Liver (tissue), 9 donors: Measurements from ENCODE around the gene HP. TPM values are rescaled to one million over a fixed set of nuclear protein-coding genes. Genes with fewer than 3 reads are reported as not detected.

Experiments used
- DNase-seq: peaks from one replicate; pipeline ENCODE4 v3.0.0-alpha.2; 2017; ENCODE audit warnings: low spot score
- H3K27ac ChIP-seq, 2 donors: one replicate each; pipeline ENCODE4 v1.7.0; 2013; ENCODE audit warnings: inconsistent platforms in 2 of 2, low read length in 2 of 2, control low read depth in 1 of 2, low read depth in 1 of 2, mild to moderate bottlenecking in 1 of 2
- H3K27me3 ChIP-seq, 4 donors: one replicate each; pipeline versions ENCODE4 v1.6.1 to v1.7.0; 2013; ENCODE audit warnings: low read length in 3 of 4, inconsistent platforms in 1 of 4, mild to moderate bottlenecking in 1 of 4, moderate library complexity in 1 of 4; ENCODE audit not compliant: control insufficient read depth in 4 of 4, insufficient read depth in 4 of 4
- H3K36me3 ChIP-seq, 4 donors: one replicate each; pipeline versions ENCODE4 v1.6.1 to v1.7.0; 2013; ENCODE audit warnings: low read length in 3 of 4, mild to moderate bottlenecking in 3 of 4, low read depth in 1 of 4, moderate library complexity in 1 of 4; ENCODE audit not compliant: control insufficient read depth in 4 of 4, insufficient read depth in 3 of 4
- H3K4me1 ChIP-seq, 4 donors: one replicate each; pipeline versions ENCODE4 v1.6.1 to v1.7.0; 2013; ENCODE audit warnings: low read length in 3 of 4, mild to moderate bottlenecking in 3 of 4, moderate library complexity in 1 of 4; ENCODE audit not compliant: control insufficient read depth in 4 of 4, insufficient read depth in 4 of 4
- H3K4me3 ChIP-seq, 3 donors: one replicate each; pipeline versions ENCODE4 v1.6.1 to v1.7.0; 2013; ENCODE audit warnings: low read length in 3 of 3, control low read depth in 1 of 3, low read depth in 1 of 3, mild to moderate bottlenecking in 1 of 3
- H3K9ac ChIP-seq, 2 donors: one replicate each; pipeline ENCODE4 v1.7.0; 2013; ENCODE audit warnings: low read length in 2 of 2, mild to moderate bottlenecking in 2 of 2, moderate library complexity in 2 of 2, control low read depth in 1 of 2, low read depth in 1 of 2
- H3K9me3 ChIP-seq, 4 donors: one replicate each; pipeline versions ENCODE4 v1.6.1 to v1.7.0; 2013; ENCODE audit warnings: low read length in 3 of 4; ENCODE audit not compliant: control insufficient read depth in 4 of 4
- CTCF ChIP-seq: fragments of 150-350 bp; IDR thresholded peaks from 2 replicates; pipeline ENCODE4 v1.5.1; 2017; ENCODE audit warnings: improper control_type of control experiment, low read depth, low read length; ENCODE audit not compliant: missing input control
- EGR1 ChIP-seq, 2 donors: IDR thresholded peaks; 2 replicates each; pipeline ENCODE4 v1.6.1; 2016 to 2018; ENCODE audit warnings: antibody characterized with exemption in 2 of 2, low read depth in 2 of 2
- FOXA1 ChIP-seq: IDR thresholded peaks from 2 replicates; pipeline ENCODE4 v1.6.1; 2016; ENCODE audit warnings: antibody characterized with exemption
- FOXA2 ChIP-seq: IDR thresholded peaks from 2 replicates; pipeline ENCODE4 v1.6.1; 2016; ENCODE audit warnings: antibody characterized with exemption
- GABPA ChIP-seq, 2 donors: IDR thresholded peaks in 1 of 2; conservative IDR thresholded peaks in 1 of 2; 2 replicates each; pipeline ENCODE4 v1.6.1; 2016; ENCODE audit warnings: antibody characterized with exemption in 2 of 2, mild to moderate bottlenecking in 1 of 2, moderate library complexity in 1 of 2
- HNF4A ChIP-seq, 2 donors: conservative IDR thresholded peaks; 2 replicates each; pipeline ENCODE4 v1.6.1; 2016; ENCODE audit warnings: antibody characterized with exemption in 2 of 2, mild to moderate bottlenecking in 2 of 2
- HNF4G ChIP-seq: IDR thresholded peaks from 2 replicates; pipeline ENCODE4 v1.6.1; 2016; ENCODE audit warnings: antibody characterized with exemption
- JUND ChIP-seq, 2 donors: IDR thresholded peaks; 2 replicates each; pipeline ENCODE4 v1.6.1; 2016; ENCODE audit warnings: antibody characterized with exemption in 2 of 2
- MAX ChIP-seq: IDR thresholded peaks from 2 replicates; pipeline ENCODE4 v1.6.1; 2016; ENCODE audit warnings: antibody characterized with exemption
- NR2F2 ChIP-seq: IDR thresholded peaks from 2 replicates; pipeline ENCODE4 v1.6.1; 2016; ENCODE audit warnings: antibody characterized with exemption
- RAD21 ChIP-seq, 2 donors: IDR thresholded peaks; 2 replicates each; pipeline ENCODE4 v1.6.1; 2016; ENCODE audit warnings: antibody characterized with exemption in 2 of 2, mild to moderate bottlenecking in 2 of 2
- RXRA ChIP-seq, 2 donors: IDR thresholded peaks; 2 replicates each; pipeline ENCODE4 v1.6.1; 2017 to 2018; ENCODE audit warnings: antibody characterized with exemption in 2 of 2, mild to moderate bottlenecking in 1 of 2
- SP1 ChIP-seq: IDR thresholded peaks from 2 replicates; pipeline ENCODE4 v1.6.1; 2018; ENCODE audit warnings: antibody characterized with exemption, mild to moderate bottlenecking
- TAF1 ChIP-seq: conservative IDR thresholded peaks from 2 replicates; pipeline ENCODE4 v1.6.1; 2016; ENCODE audit warnings: antibody characterized with exemption, mild to moderate bottlenecking
- YY1 ChIP-seq: IDR thresholded peaks from 2 replicates; pipeline ENCODE4 v1.6.1; 2016; ENCODE audit warnings: antibody characterized with exemption, mild to moderate bottlenecking
- WGBS: extraction: QIAGEN DNeasy Blood & Tissue Kit; methylation state at CpG from one replicate; pipeline ENCODE4 v1.1.7; 2013; 5-methylcytosine and 5-hydroxymethylcytosine counted together
- polyA plus RNA-seq, 2 donors: library from polyadenylated mRNA; stranded (reverse) in 1 of 2; unstranded in 1 of 2; fragments of 200-250 nt in 1 of 2; fragments of >200 nt in 1 of 2; fragmentation: Nextera tagmentation in 1 of 2; extraction: Ambion mirVana in 1 of 2; gene quantifications; one replicate each; pipeline versions ENCODE4 v1.2.1 to v1.2.3, GENCODE V29; 2013 to 2015
- total RNA-seq, 2 donors: library from RNA; depleted of rRNA; stranded (reverse); fragments of >200 nt; gene quantifications; one replicate each; pipeline ENCODE4 v1.2.3, GENCODE V29; 2014
- TF ChIP-seq, protein P1 (sequence below): IDR thresholded peaks from 2 replicates; pipeline ENCODE4 v1.6.1; 2016; ENCODE audit warnings: antibody characterized with exemption
- TF ChIP-seq, protein P2 (sequence below): IDR thresholded peaks from 2 replicates; pipeline ENCODE4 v1.6.1; 2016; ENCODE audit warnings: antibody characterized with exemption
- TF ChIP-seq, protein P3 (sequence below): IDR thresholded peaks from 2 replicates; pipeline ENCODE4 v1.6.1; 2016; ENCODE audit warnings: antibody characterized with exemption, mild to moderate bottlenecking
- donor health status: healthy.
- donor health status: healthy.
- donor health status: healthy.
- donor health status: healthy.
- donor health status: healthy.

The HP gene
- total and polyA plus RNA-seq, 4 donors = 13,922 to 117,679 (median 53,485) TPM

GRCh38 chr16:72008424-72009216 lies 45.7 kb upstream of the HP start, which contains the start of gene DHODH:
DHODH (plus strand) TSS chr16:72008744; CDS start chr16:72008765, 21 bp downstream.
- H3K36me3 ChIP-seq = no peaks in the 10 kb centered on the region
- TF ChIP-seq NR2F2 (peak; percentile 18), HNF4G (peak; percentile 35), FOXA1 (peak; percentile 17), FOXA2 (no peak), RXRA (IDR thresholded peaks at IDR 0.05) (peak; percentile 41 to 59), RAD21 (IDR thresholded peaks at IDR 0.05) (peak; percentile 46 to 54), GABPA (IDR thresholded peaks at IDR 0.05 in 1 of 2, conservative IDR thresholded peaks at IDR 0.05 in 1 of 2) (peak; percentile 39 to 88), SP1 (peak; percentile 90), JUND (IDR thresholded peaks at IDR 0.05) (peak in 1 of 2 donors; percentile 60), HNF4A (conservative IDR thresholded peaks at IDR 0.05) (peak in 1 of 2 donors; percentile 29), MAX (peak; percentile 86), TAF1 (peak; percentile 68), CTCF (no peak), EGR1 (IDR thresholded peaks at IDR 0.05; ENCODE audit: low read depth in 2 of 2) (peak; percentile 71 to 74), YY1 (peak; percentile 96)
- TF ChIP-seq, protein P1, sequence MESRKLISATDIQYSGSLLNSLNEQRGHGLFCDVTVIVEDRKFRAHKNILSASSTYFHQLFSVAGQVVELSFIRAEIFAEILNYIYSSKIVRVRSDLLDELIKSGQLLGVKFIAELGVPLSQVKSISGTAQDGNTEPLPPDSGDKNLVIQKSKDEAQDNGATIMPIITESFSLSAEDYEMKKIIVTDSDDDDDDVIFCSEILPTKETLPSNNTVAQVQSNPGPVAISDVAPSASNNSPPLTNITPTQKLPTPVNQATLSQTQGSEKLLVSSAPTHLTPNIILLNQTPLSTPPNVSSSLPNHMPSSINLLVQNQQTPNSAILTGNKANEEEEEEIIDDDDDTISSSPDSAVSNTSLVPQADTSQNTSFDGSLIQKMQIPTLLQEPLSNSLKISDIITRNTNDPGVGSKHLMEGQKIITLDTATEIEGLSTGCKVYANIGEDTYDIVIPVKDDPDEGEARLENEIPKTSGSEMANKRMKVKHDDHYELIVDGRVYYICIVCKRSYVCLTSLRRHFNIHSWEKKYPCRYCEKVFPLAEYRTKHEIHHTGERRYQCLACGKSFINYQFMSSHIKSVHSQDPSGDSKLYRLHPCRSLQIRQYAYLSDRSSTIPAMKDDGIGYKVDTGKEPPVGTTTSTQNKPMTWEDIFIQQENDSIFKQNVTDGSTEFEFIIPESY = no peak
- TF ChIP-seq, protein P2, sequence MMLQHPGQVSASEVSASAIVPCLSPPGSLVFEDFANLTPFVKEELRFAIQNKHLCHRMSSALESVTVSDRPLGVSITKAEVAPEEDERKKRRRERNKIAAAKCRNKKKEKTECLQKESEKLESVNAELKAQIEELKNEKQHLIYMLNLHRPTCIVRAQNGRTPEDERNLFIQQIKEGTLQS = no peak
- TF ChIP-seq, protein P3, sequence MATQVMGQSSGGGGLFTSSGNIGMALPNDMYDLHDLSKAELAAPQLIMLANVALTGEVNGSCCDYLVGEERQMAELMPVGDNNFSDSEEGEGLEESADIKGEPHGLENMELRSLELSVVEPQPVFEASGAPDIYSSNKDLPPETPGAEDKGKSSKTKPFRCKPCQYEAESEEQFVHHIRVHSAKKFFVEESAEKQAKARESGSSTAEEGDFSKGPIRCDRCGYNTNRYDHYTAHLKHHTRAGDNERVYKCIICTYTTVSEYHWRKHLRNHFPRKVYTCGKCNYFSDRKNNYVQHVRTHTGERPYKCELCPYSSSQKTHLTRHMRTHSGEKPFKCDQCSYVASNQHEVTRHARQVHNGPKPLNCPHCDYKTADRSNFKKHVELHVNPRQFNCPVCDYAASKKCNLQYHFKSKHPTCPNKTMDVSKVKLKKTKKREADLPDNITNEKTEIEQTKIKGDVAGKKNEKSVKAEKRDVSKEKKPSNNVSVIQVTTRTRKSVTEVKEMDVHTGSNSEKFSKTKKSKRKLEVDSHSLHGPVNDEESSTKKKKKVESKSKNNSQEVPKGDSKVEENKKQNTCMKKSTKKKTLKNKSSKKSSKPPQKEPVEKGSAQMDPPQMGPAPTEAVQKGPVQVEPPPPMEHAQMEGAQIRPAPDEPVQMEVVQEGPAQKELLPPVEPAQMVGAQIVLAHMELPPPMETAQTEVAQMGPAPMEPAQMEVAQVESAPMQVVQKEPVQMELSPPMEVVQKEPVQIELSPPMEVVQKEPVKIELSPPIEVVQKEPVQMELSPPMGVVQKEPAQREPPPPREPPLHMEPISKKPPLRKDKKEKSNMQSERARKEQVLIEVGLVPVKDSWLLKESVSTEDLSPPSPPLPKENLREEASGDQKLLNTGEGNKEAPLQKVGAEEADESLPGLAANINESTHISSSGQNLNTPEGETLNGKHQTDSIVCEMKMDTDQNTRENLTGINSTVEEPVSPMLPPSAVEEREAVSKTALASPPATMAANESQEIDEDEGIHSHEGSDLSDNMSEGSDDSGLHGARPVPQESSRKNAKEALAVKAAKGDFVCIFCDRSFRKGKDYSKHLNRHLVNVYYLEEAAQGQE = peak; percentile 72
- peak within 1 kb of the TSS in 1 of 2 donors; percentile 50 for H3K9ac ChIP-seq
- H3K4me1 ChIP-seq = peaks cover 2 to 22% (median 11%) of the 10 kb centered on the region in 4 donors
- no peaks in the 10 kb centered on the region for H3K9me3 ChIP-seq
- peak within 1 kb of the TSS; percentile 77 to 82 for H3K27ac ChIP-seq
- peak; percentile 96 for DNase-seq
- no peaks in the 10 kb centered on the region for H3K27me3 ChIP-seq
- peak within 1 kb of the TSS; percentile 63 to 90 (median 79) for H3K4me3 ChIP-seq
- WGBS = under 1% methylated on average over 57 of the region's 57 CpGs
